Mesenteric fat pad (tissue), 1 donor: ENCODE measurements around the gene CHRD. TPM values are rescaled to one million over a fixed set of nuclear protein-coding genes. Genes with fewer than 3 reads are reported as not detected.
"Not testable (repeated sequence)": the region's sequence is repeated elsewhere in the genome, so short reads cannot be mapped to it uniquely, and the experiment has no call there.

Experiments
- DNase-seq: peaks from one replicate; pipeline ENCODE4 v3.0.0-alpha.2; 2020; ENCODE audit warnings: low spot score
- long read RNA-seq: library from polyadenylated mRNA; unstranded; transcript quantifications from one replicate; pipeline ENCODE4 v2.0.0, GENCODE V29; 2020
- total RNA-seq: library from RNA; stranded (reverse); fragmentation: NEBNext Ultra II Directional; extraction: Animal tissue kit (Norgen Biotek cat#: 25700); gene quantifications from one replicate; pipeline ENCODE4 v1.2.1, GENCODE V29; 2021
- donor health status: DM: yes; HTN: yes; CAD: no.

Gene CHRD
- total RNA-seq: 11.3 TPM
- long read RNA-seq, full-length matches to known transcripts: 11 of 32 reads
- long read RNA-seq, partial matches to known transcripts: 10 of 32 reads
- long read RNA-seq, other reads (novel, unspliced or antisense): 11 of 32 reads

DNA sequence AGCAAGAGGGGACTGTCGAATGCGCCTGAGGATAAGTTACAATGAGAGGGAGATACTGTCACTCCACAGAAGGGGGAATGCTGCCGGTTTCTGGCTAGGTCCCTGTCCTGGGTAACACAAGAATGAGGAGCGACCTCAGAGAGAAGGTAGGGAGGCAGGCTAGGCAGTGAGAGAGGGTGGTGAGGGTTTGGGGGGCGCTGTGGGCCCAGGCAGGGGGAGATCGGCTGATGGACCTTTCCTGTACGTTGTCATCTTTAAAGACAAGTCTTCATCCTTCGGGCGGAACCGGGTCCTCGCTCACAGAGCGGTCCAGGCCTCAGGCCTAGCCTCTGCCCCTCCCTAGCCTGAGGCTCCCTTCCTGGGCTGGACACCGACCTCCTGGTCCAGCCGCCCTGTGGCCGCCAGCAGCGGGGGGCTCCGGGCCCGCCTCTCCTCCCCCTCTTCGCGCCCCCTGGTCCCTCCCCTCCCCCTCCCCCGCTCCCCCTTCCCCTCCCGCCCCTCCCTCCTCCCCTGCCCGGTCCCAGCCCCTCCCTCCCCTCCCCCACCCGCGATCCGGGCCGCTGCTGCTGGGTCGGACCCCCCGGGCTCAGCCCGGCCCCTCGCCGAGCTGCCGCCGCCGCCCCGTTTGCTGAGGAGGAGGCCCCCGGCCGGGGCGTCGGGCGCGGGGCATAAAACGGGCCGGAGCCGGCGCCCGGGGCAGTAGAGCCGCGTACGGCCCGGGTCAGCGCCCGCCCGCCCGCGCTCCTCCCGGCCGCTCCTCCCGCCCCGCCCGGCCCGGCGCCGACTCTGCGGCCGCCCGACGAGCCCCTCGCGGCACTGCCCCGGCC, at the start of gene CHRD:
CHRD (plus strand) TSS at position 697 of the 827 bp plus-strand sequence. CDS start 265 bp downstream, outside the sequence.
- DNase-seq: no peak

- DNase-seq: no peak
These were observed 47.3 kb upstream of the CHRD start for GRCh38 chr3:184332370-184333090.

GRCh38 chr3:184333190-184333589, 46.7 kb upstream of the CHRD start:
- no peak for DNase-seq

GRCh38 chr3:184333700-184334099, 46.2 kb upstream of the CHRD start:
- DNase-seq: no peak

DNA sequence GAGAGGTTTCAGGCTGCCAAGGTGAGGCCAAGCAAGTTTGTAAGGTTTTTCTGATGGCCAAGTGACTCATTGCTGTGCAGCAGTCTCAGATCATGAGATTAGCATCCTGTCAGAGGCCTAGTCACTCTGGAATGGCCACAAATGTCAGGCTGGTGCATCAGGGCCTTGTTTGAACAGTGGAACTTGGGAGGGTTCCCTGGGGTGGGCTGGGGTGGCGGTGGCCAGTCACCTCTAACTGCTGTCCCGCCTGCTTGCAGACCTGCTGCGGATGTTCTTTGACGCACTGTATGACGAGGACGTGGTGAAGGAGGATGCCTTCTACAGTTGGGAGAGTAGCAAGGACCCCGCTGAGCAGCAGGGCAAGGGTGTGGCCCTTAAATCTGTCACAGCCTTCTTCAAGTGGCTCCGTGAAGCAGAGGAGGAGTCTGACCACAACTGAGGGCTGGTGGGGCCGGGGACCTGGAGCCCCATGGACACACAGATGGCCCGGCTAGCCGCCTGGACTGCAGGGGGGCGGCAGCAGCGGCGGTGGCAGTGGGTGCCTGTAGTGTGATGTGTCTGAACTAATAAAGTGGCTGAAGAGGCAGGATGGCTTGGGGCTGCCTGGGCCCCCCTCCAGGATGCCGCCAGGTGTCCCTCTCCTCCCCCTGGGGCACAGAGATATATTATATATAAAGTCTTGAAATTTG, 45.2 kb upstream of the CHRD start:
- no peak for DNase-seq

GRCh38 chr3:184335291-184335660, 44.6 kb upstream of the CHRD start:
- no peak for DNase-seq

- DNase-seq: peak; percentile 98
These were observed 44.0 kb upstream of the CHRD start for GRCh38 chr3:184335661-184336546.

- no peak for DNase-seq
These were observed 43.1 kb upstream of the CHRD start for GRCh38 chr3:184336547-184337398.

DNA sequence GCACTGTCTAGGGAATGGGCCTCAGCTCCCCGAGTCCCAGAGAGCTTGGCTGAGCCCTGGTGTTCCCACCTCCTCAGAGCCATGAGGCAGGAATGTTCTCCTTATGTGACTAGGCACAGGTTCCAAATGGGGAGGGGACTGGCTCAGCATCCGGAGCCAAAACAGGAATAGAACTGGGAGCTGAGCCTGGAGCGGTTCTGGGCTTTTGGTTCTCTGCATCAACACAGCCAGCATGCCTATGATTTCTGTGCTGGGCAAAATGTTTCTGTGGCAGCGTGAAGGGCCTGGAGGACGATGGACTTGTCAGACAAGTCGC, 42.5 kb upstream of the CHRD start, which contains the start of gene FAM131A:
FAM131A (plus strand) TSS at position 202 of the 316 bp plus-strand sequence; CDS start at position 233, 31 bp downstream.
- DNase-seq: no peak

DNA sequence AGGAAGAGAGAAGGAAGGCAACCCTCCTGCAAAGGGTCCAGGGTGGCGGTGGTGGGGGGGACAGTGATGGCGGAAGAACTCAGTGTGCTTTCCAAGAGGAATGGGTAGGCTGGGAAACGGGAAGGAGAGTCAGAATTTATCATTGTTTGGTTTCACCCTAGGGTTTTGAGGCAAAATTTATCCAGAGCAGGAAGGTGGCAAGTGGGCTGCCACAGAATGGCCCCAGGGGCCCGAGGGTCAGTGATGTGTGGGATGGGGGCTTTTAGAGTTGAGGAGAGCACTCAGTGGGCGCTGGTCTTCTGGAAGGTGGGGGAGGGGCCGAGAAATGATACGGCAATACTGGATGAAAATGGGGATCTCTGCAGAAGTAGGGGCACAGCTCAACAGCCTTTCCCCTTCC, 41.9 kb upstream of the CHRD start:
- no peak for DNase-seq

DNA sequence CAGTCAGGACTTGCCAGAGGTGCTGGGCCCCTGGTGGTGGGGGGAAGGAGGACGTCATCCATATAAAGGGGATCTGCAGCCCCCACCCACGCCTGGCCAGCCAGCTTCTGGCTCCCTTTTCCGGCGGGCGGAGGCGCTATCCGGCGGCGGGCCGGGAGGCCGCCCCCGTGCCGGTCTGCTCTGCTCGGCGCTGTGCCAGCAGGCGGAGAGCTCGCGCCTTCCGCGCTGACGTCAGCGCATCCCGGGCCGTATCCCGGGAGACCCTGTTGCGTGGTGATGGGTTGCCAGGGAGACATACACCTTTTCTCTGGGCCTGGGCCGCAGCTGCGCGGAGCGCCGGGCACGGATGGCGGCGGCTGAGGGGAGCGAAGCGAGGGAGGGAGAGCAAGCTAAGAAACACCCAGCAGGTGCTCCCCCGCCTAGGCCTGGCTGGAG, 41.3 kb upstream of the CHRD start:
- peak; percentile 96 for DNase-seq

- no peak for DNase-seq
These were observed 40.9 kb upstream of the CHRD start for GRCh38 chr3:184339001-184339400.

DNA sequence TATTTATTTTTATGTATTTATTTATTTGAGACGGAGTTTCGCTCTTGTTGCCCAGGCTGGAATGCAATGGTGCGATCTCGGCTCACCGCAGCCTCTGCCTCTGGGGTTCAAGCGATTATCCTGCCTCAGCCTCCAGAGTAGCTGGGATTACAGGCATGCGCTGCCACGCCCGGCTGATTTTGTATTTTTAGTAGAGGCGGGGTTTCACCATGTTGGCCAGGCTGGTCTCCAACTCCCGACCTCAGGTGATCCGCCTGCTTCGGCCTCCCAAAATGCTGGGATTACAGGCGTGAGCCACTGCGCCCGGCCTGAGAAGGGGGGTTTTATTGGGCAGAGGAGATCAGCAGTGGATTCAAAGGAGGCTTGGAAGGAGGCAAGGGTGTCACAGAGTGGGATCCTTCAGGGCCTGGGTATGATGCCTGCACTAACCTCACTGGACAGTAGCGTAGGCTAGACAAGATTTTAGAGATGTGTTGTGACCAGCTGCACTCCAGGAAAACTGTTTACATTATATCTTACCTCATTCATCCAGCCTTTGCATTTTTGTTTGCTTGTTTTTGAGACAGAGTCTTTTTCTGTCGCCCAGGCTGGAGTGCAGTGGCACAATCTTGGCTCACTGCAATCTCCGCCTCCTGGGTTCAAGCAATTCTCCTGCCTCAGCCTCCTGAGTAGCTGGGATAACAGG, 40.3 kb upstream of the CHRD start:
- DNase-seq: not testable (repeated sequence)

DNA sequence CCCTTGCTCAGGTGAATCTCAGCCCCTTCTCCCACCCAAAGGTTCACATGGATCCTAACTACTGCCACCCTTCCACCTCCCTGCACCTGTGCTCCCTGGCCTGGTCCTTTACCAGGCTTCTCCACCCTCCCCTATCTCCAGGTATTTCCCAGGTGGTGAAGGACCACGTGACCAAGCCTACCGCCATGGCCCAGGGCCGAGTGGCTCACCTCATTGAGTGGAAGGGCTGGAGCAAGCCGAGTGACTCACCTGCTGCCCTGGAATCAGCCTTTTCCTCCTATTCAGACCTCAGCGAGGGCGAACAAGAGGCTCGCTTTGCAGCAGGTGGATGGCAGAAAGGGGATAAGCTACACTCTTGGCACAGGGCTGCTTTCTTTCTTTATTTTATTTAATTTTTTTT, 37.9 kb upstream of the CHRD start:
- DNase-seq: no peak

GRCh38 chr3:184343200-184343876, 36.5 kb upstream of the CHRD start:
- no peak for DNase-seq

- no peak for DNase-seq
These were observed 35.1 kb upstream of the CHRD start for GRCh38 chr3:184344579-184345316.

GRCh38 chr3:184345317-184346144, 34.3 kb upstream of the CHRD start:
- DNase-seq: no peak
